HepG2 (cell line): ENCODE results near the gene PTPN14. TPM values are rescaled to one million over a fixed set of nuclear protein-coding genes. Genes with fewer than 3 reads are reported as not detected.

Experiments
- ATAC-seq: fragments of 200-7000 bp; cut with Tn5 transposase; 3 replicates; pipeline ENCODE4 v1.9.1; 2020; ENCODE audit warnings: mild to moderate bottlenecking, moderate library complexity
- BruUV-seq: library from RNA; stranded (reverse); fragments of 400-500 nt; replicated peaks from 2 replicates; lab custom pipeline; 2021; lab: Mats Ljungman, UMichigan
- CTCF ChIA-PET: fragments of 300-600 bp; formaldehyde crosslinking; extraction: SDS; loops from one replicate; lab custom pipeline; 2021; ENCODE audit warnings: low total read pairs, inconsistent platforms, low intra/inter-chr PET ratio; lab: Yijun Ruan, JAX
- POLR2A ChIA-PET: fragments of 350-600 bp; sonication (Branson Sonifier 250); formaldehyde crosslinking; loops from one replicate; lab custom pipeline; 2020; ENCODE audit warnings: antibody characterized with exemption, inconsistent platforms; lab: Yijun Ruan, JAX
- DNase-seq: peaks from one replicate; pipeline ENCODE4 v3.0.0-alpha.2; 2015; ENCODE audit warnings: low spot score
- FAIRE-seq: peaks from 3 replicates; lab custom pipeline; 2011; peaks lifted over from hg19 to GRCh38; lab: Jason Lieb, UNC
- H2AFZ ChIP-seq: one replicate; pipeline ENCODE4 v1.6.1; 2011; ENCODE audit warnings: low read length, inconsistent platforms
- H3K27ac ChIP-seq: fragments of 300-600 bp; 3 replicates; pipeline ENCODE4 v1.8.0; 2011; ENCODE audit warnings: mixed run types, mild to moderate bottlenecking, mixed read lengths, low read length, inconsistent platforms; ENCODE audit not compliant: insufficient read depth; ENCODE audit errors: extremely low read length
- H3K27me3 ChIP-seq, 2 experiments: fragments of 200-600 bp in 1 of 2; 2 replicates in 1 of 2; 3 replicates in 1 of 2; pipeline versions ENCODE4 v1.6.0 to v1.8.0; 2011; ENCODE audit warnings: low read length in 2 of 2, mild to moderate bottlenecking in 2 of 2, moderate library complexity in 2 of 2, inconsistent platforms in 1 of 2; ENCODE audit not compliant: insufficient read depth in 2 of 2, control insufficient read depth in 1 of 2
- H3K36me3 ChIP-seq, 2 experiments: fragments of 200-600 bp in 1 of 2; replicated peaks in 1 of 2; 2 replicates in 1 of 2; 3 replicates in 1 of 2; pipeline versions ENCODE4 v1.5.1 to v1.8.0; 2011; ENCODE audit warnings: low read length in 2 of 2, inconsistent platforms in 1 of 2; ENCODE audit not compliant: insufficient read depth in 2 of 2, control insufficient read depth in 1 of 2
- H3K4me1 ChIP-seq: 2 replicates; pipeline ENCODE4 v1.5.1; 2012; ENCODE audit warnings: low read length, inconsistent platforms; ENCODE audit not compliant: insufficient read depth
- H3K4me2 ChIP-seq: 2 replicates; pipeline ENCODE4 v1.6.0; 2011; ENCODE audit warnings: low read depth, low read length, inconsistent platforms
- H3K4me3 ChIP-seq, 3 experiments: fragments of 200-600 bp in 1 of 3; sonication (generic), shearing (Covaris generic) in 1 of 3; replicated peaks in 1 of 3; 2 replicates each; pipeline ENCODE4 v1.5.1; 2011 to 2016; ENCODE audit warnings: low read length in 3 of 3, inconsistent platforms in 2 of 3, low read depth in 2 of 3, mild to moderate bottlenecking in 2 of 3, control low read depth in 1 of 3, mixed read lengths in 1 of 3; ENCODE audit not compliant: insufficient read depth in 1 of 3
- H3K79me2 ChIP-seq: one replicate; pipeline ENCODE4 v1.6.1; 2011; ENCODE audit warnings: low read length, inconsistent platforms; ENCODE audit not compliant: insufficient read depth
- H3K9ac ChIP-seq: 2 replicates; pipeline ENCODE4 v1.6.0; 2011; ENCODE audit warnings: mild to moderate bottlenecking, low read depth, low read length, inconsistent platforms; ENCODE audit not compliant: insufficient read depth
- H3K9me3 ChIP-seq: 2 replicates; pipeline ENCODE4 v1.5.1; 2012; ENCODE audit warnings: mild to moderate bottlenecking, low read length
- H4K20me1 ChIP-seq: 2 replicates; pipeline ENCODE4 v1.6.0; 2011; ENCODE audit warnings: inconsistent platforms, mild to moderate bottlenecking, low read length, moderate library complexity; ENCODE audit not compliant: insufficient read depth
- AHDC1 ChIP-seq: sonication (generic); formaldehyde crosslinking; IDR thresholded peaks from 2 replicates; pipeline ENCODE4 v1.5.1; 2020; ENCODE audit warnings: mild to moderate bottlenecking, missing genetic modification reagents, borderline replicate concordance
- GATAD1 ChIP-seq: IDR thresholded peaks from 2 replicates; pipeline ENCODE4 v1.6.1; 2016; ENCODE audit warnings: missing genetic modification reagents, missing compliant biosample characterization
- KIAA2018 ChIP-seq: sonication (generic); formaldehyde crosslinking; IDR thresholded peaks from 2 replicates; pipeline ENCODE4 v1.5.0; 2020; ENCODE audit warnings: mild to moderate bottlenecking, missing genetic modification reagents, borderline replicate concordance
- LRRFIP1 ChIP-seq: sonication (generic); formaldehyde crosslinking; conservative IDR thresholded peaks from 2 replicates; pipeline ENCODE4 v1.4.0; 2020; ENCODE audit warnings: missing genetic modification reagents
- ZNF501 ChIP-seq: sonication (generic); formaldehyde crosslinking; IDR thresholded peaks from 2 replicates; pipeline ENCODE4 v1.5.1; 2020; ENCODE audit warnings: mild to moderate bottlenecking, moderate library complexity, missing genetic modification reagents
- ZSCAN30 ChIP-seq: sonication (generic); formaldehyde crosslinking; IDR thresholded peaks from 2 replicates; pipeline ENCODE4 v1.5.0; 2020; ENCODE audit warnings: mild to moderate bottlenecking, missing genetic modification reagents
- WGBS: methylation state at CpG from one replicate; pipeline ENCODE4 v1.1.6; 2017; ENCODE audit warnings: low lambda C conversion rate; 5-methylcytosine and 5-hydroxymethylcytosine counted together
- in situ Hi-C: cut with HindIII; loops from 2 replicates; pipeline ENCODE4 v1.10.0; 2017; ENCODE audit warnings: low pct_unique_long_range_greater_than_20kb; ENCODE audit not compliant: extremely low pct_ligation_motif_present
- intact Hi-C: fragments of 100-400 bp; cut with micrococcal nuclease; formaldehyde crosslinking; loops from one replicate; pipeline ENCODE4 v1.10.0; 2022; ENCODE audit not compliant: unreplicated experiment
- polyA plus RNA-seq, 8 experiments: library from polyadenylated mRNA; depleted of rRNA in 3 of 8; stranded (reverse) in 7 of 8; unstranded in 1 of 8; fragments of >200 nt; fragmentation: Illumina TruSeq in 4 of 8; extraction: Trizol in 4 of 8; gene quantifications; 2 replicates each; pipeline versions ENCODE4 v1.2.1 to v1.2.3, GENCODE V29; 2011 to 2016; ENCODE audit warnings: low read depth in 4 of 8, missing spikeins in 1 of 8, mixed read lengths in 1 of 8; ENCODE audit not compliant: insufficient read depth in 1 of 8
- total RNA-seq, 5 experiments: library from RNA; depleted of rRNA; stranded (reverse); fragments of >200 nt; fragmentation: Illumina TruSeq; extraction: Trizol; gene quantifications; 2 replicates each; pipeline ENCODE4 v1.2.3, GENCODE V29; 2016; ENCODE audit warnings: low read depth in 1 of 5

The PTPN14 gene
- total and polyA plus RNA-seq, 2 of the 13 experiments (the other 11 are each of a cell fraction or from before 2014, with no cell fraction given), result 3.9 to 4.7 TPM

GRCh38 chr1:214570442-214570841 lies 19.0 kb upstream of the PTPN14 start:
- no peaks in the 10 kb centered on the region for H3K36me3 ChIP-seq
- no peaks in the 10 kb centered on the region for H3K4me1 ChIP-seq
- POLR2A ChIA-PET, result no interaction called here
- H3K4me2 ChIP-seq, result no peak overlapping the region
- intact Hi-C loops (no loop called here), in situ Hi-C loops (no loop called here)
- H3K79me2 ChIP-seq, result no peaks in the 10 kb centered on the region
- DNase-seq (no peak), ATAC-seq (no peak), FAIRE-seq (no peak)
- no peak overlapping the region for H3K9ac ChIP-seq
- H3K27ac ChIP-seq, result no peak overlapping the region
- H4K20me1 ChIP-seq, result no peaks in the 10 kb centered on the region
- CTCF ChIA-PET, result no interaction called here
- no peaks in the 10 kb centered on the region for H3K9me3 ChIP-seq
- H2AFZ ChIP-seq, result no peak overlapping the region
- H3K4me3 ChIP-seq, result no peak overlapping the region
- H3K27me3 ChIP-seq, result peaks cover 0 to 12% of the 10 kb centered on the region in 2 experiments; a peak in 3 of 5 replicates
- WGBS, result 5% methylated on average over 2 of the region's 2 CpGs
- BruUV-seq, result no TSS peak
- TF ChIP-seq AHDC1 (CRISPR knock-in tag), result no peak
- TF ChIP-seq KIAA2018, result no peak
- TF ChIP-seq GATAD1 (CRISPR knock-in tag), result no peak
- TF ChIP-seq LRRFIP1 (CRISPR knock-in tag), result no peak
- TF ChIP-seq ZNF501 (CRISPR knock-in tag), result no peak
- TF ChIP-seq ZSCAN30, result no peak
